Adrenal gland (tissue), 12 donors: Measurements from ENCODE around the gene TMEM45A. TPM values are rescaled to one million over a fixed set of nuclear protein-coding genes. Genes with fewer than 3 reads are reported as not detected.

ENCODE experiments used
- DNase-seq, 7 donors: peaks; one replicate each; pipeline ENCODE4 v3.0.0-alpha.2; 2019 to 2020
- H3K27ac ChIP-seq, 5 donors: fragments of 200-600 bp; sonication (generic) in 4 of 5; 1 replicate in 3 of 5; 2 replicates in 2 of 5; pipeline versions ENCODE4 v1.5.1 to v1.8.0; 2016 to 2020; ENCODE audit warnings: mild to moderate bottlenecking in 1 of 5
- H3K27me3 ChIP-seq: fragments of 200-600 bp; 2 replicates; pipeline ENCODE4 v1.8.0; 2021
- H3K36me3 ChIP-seq, 2 donors: fragments of 200-600 bp; replicated peaks in 1 of 2; 1 replicate in 1 of 2; 2 replicates in 1 of 2; pipeline versions ENCODE4 v1.5.1 to v1.8.0; 2018 to 2022
- H3K4me1 ChIP-seq, 2 donors: fragments of 200-600 bp; replicated peaks in 1 of 2; 1 replicate in 1 of 2; 2 replicates in 1 of 2; pipeline versions ENCODE4 v1.5.1 to v1.8.0; 2018 to 2021
- H3K4me3 ChIP-seq, 4 donors: fragments of 200-600 bp; sonication (generic) in 3 of 4; one replicate each; pipeline ENCODE4 v1.5.1; 2016 to 2018
- H3K9me3 ChIP-seq, 3 donors: fragments of 200-600 bp; sonication (generic) in 1 of 3; replicated peaks in 1 of 3; 1 replicate in 2 of 3; 2 replicates in 1 of 3; pipeline versions ENCODE4 v1.5.1 to v1.8.0; 2016 to 2021
- POLR2A ChIP-seq, 2 donors: fragments of 450-650 bp; IDR thresholded peaks; one replicate each; pipeline ENCODE4 v1.6.1; 2017; ENCODE audit warnings: antibody characterized with exemption in 2 of 2, mild to moderate bottlenecking in 2 of 2, moderate library complexity in 1 of 2
- WGBS, 4 donors: extraction: QIAGEN DNeasy Blood & Tissue Kit in 2 of 4; methylation state at CpG; one replicate each; pipeline versions ENCODE4 v1.1.5 to v1.1.7; 2013 to 2017; 5-methylcytosine and 5-hydroxymethylcytosine counted together
- intact Hi-C, 2 donors: fragments of 100-400 bp; cut with DNase I; formaldehyde crosslinking; loops; one replicate each; pipeline versions ENCODE4 v1.14.1 to v1.15.0; 2022 to 2023
- polyA plus RNA-seq, 3 donors: library from polyadenylated mRNA; stranded (reverse); fragments of 200-250 nt in 2 of 3; fragments of 350-450 nt in 1 of 3; fragmentation: Illumina TruSeq in 1 of 3; extraction: RNeasy Lipid Tissue Mini Kit (QIAGEN cat#74804) in 1 of 3; gene quantifications; one replicate each; pipeline ENCODE4 v1.2.3, GENCODE V29; 2013 to 2014
- total RNA-seq, 9 donors: library from RNA; depleted of rRNA in 4 of 9; stranded (reverse); fragments of >200 nt in 4 of 9; fragments of 120-200 nt in 1 of 9; fragmentation: NEBNext Ultra II Directional in 1 of 9; extraction: Animal tissue kit (Norgen Biotek cat#: 25700) in 1 of 9; gene quantifications; one replicate each; pipeline versions ENCODE4 v1.1.0 to v1.2.4, GENCODE V29; 2013 to 2023
- TF ChIP-seq, protein P1 (sequence below), 6 experiments: fragments of 450-650 bp in 4 of 6; fragments of 200-600 bp in 2 of 6; sonication (generic) in 1 of 6; IDR thresholded peaks; 1 replicate in 5 of 6; 2 replicates in 1 of 6; pipeline versions ENCODE4 v1.5.1 to v1.8.0; 2016 to 2021; ENCODE audit warnings: antibody characterized with exemption in 6 of 6, mild to moderate bottlenecking in 2 of 6, moderate library complexity in 1 of 6
- donor health status: healthy with polysubstance abuse.
- donor health status: Bipolar disorder and iron deficiency.
- donor health status: DM: yes; HTN: yes; CAD: no.
- donor health status: DM: no; HTN: no; CAD: no.
- donor health status: DM: no; HTN: no; CAD: no.
- donor health status: DM: yes; HTN: yes; CAD: no.

TMEM45A gene
- total and polyA plus RNA-seq, 12 donors, result 9.8 to 38.7 (median 27.5) TPM

DNA sequence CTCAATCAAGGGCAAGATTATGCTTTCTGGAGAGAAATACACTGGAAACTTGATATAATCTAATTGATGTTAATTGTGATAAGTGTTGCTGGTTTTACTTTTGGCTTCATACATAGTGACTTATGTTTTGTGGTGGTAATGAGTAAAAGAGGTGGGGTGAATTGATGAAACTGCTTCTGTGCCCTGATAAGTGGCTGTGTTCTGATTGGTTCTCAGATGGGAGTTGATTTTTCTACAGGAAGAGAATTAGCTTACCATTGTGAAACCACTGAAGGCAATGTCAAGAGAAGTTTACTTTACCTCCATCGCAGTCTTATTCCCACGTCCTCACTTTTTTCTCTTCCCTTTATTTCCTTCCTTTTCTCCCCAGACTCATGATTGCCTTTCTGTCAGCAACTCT, 23.8 kb downstream of the TMEM45A start:
- Histone ChIP-seq H3K4me1 (no peaks in the 10 kb centered on the region), H3K36me3 (no peaks in the 10 kb centered on the region), H3K9me3 (no peaks in the 10 kb centered on the region), H3K27ac (no peak overlapping the region), H3K4me3 (no peak overlapping the region), H3K27me3 (no peaks in the 10 kb centered on the region)
- 65 to 82% (median 67%) methylated on average over 2 of the region's 2 CpGs for WGBS, 4 donors
- TF ChIP-seq POLR2A (IDR thresholded peaks at IDR 0.05), result no peak
- TF ChIP-seq, protein P1, sequence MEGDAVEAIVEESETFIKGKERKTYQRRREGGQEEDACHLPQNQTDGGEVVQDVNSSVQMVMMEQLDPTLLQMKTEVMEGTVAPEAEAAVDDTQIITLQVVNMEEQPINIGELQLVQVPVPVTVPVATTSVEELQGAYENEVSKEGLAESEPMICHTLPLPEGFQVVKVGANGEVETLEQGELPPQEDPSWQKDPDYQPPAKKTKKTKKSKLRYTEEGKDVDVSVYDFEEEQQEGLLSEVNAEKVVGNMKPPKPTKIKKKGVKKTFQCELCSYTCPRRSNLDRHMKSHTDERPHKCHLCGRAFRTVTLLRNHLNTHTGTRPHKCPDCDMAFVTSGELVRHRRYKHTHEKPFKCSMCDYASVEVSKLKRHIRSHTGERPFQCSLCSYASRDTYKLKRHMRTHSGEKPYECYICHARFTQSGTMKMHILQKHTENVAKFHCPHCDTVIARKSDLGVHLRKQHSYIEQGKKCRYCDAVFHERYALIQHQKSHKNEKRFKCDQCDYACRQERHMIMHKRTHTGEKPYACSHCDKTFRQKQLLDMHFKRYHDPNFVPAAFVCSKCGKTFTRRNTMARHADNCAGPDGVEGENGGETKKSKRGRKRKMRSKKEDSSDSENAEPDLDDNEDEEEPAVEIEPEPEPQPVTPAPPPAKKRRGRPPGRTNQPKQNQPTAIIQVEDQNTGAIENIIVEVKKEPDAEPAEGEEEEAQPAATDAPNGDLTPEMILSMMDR (IDR thresholded peaks at IDR 0.05), result no peak
- intact Hi-C loops, result no loop called here
- DNase-seq, result no peak

DNA sequence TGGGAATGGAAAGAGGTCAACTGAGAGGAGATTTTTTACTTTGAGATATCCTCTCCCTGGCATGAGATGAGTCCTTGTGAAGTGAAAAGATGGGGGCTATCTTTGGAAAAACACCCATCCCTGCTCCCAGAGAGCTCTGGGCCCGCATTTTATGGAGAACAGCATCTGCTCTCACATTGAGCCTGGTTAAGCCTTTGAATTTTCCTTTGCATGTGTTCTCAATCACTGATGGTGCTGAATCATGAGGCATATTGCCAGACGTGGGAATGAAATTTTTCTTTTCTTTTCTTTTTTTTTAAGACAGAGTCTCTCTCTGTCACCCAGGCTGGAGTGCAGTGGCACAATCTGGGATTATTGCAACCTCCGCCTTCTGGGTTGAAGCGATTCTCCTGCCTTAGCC, 24.4 kb downstream of the TMEM45A start:
- no peak overlapping the region for H3K4me3 ChIP-seq
- WGBS, 4 donors, result 76 to 86% (median 82%) methylated on average over 4 of the region's 4 CpGs
- intact Hi-C loops, result no loop called here
- H3K4me1 ChIP-seq, result no peaks in the 10 kb centered on the region
- no peak for DNase-seq
- TF ChIP-seq, protein P1 (IDR thresholded peaks at IDR 0.05), result no peak
- no peak for TF ChIP-seq POLR2A (IDR thresholded peaks at IDR 0.05)
- H3K27me3 ChIP-seq, result no peaks in the 10 kb centered on the region
- H3K9me3 ChIP-seq, result no peaks in the 10 kb centered on the region
- no peaks in the 10 kb centered on the region for H3K36me3 ChIP-seq
- no peak overlapping the region for H3K27ac ChIP-seq

DNA sequence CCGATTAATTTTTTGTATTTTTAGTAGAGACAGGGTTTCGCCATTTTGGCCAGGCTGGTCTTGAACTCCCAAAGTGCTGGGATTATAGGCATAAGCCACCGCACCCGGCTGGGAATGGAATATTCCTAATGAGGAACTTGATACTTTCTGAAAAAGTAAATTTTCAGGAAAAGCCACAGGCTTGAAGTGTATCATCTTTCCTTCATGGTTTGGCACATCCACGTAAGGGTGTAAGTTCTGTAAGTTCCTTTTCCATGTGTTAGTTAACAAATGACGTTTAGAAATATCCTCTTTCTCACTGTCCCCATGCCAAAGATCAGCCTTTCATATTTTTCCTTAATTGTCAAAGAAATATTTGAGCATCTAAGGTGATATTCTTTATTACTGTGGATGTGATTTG, 24.9 kb downstream of the TMEM45A start:
- no peak overlapping the region for H3K4me3 ChIP-seq
- no peaks in the 10 kb centered on the region for H3K36me3 ChIP-seq
- intact Hi-C loops, result no loop called here
- no peak for TF ChIP-seq POLR2A (IDR thresholded peaks at IDR 0.05)
- TF ChIP-seq, protein P1 (IDR thresholded peaks at IDR 0.05), result no peak
- WGBS, 4 donors, result 84 to 91% (median 87%) methylated on average over 6 of the region's 6 CpGs
- no peak overlapping the region for H3K27ac ChIP-seq
- no peaks in the 10 kb centered on the region for H3K27me3 ChIP-seq
- no peak for DNase-seq
- H3K9me3 ChIP-seq, result no peaks in the 10 kb centered on the region
- no peaks in the 10 kb centered on the region for H3K4me1 ChIP-seq

DNA sequence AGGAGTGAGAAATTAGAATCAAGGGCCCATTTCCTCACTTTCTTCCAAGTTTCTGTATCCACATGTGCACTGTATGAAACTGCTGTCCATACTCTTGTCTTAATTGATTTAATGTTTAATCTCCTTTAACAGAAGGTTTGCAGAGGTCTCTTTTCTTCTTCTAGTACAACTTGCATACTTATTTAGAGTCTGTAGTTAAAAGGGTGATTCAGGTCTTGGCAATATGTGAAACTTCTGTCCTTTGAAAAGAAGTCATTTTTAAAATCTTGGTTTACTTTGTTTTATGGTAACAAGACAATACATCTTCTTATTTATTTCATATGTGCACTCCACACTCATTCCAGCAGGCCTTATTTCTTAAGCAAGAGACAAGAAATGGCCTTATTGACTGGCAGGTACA, 25.8 kb downstream of the TMEM45A start:
- intact Hi-C loops, result no loop called here
- Histone ChIP-seq H3K4me1 (no peaks in the 10 kb centered on the region), H3K27me3 (no peaks in the 10 kb centered on the region), H3K36me3 (no peaks in the 10 kb centered on the region), H3K4me3 (no peak overlapping the region), H3K9me3 (no peaks in the 10 kb centered on the region), H3K27ac (no peak overlapping the region)
- DNase-seq, result no peak
- TF ChIP-seq, protein P1 (IDR thresholded peaks at IDR 0.05), result no peak
- TF ChIP-seq POLR2A (IDR thresholded peaks at IDR 0.05), result no peak
